HCT116 (cell line): ENCODE data around the gene EEA1. TPM values are rescaled to one million over a fixed set of nuclear protein-coding genes. Genes with fewer than 3 reads are reported as not detected.

ENCODE experiments used
- ATAC-seq: fragments of 200-7000 bp; cut with Tn5 transposase; 2 replicates; pipeline ENCODE4 v1.9.1; 2020; ENCODE audit warnings: mild to moderate bottlenecking, moderate library complexity
- BruUV-seq: library from RNA; stranded (reverse); fragments of 400-500 nt; replicated peaks from 2 replicates; lab custom pipeline; 2021; lab: Mats Ljungman, UMichigan
- CTCF ChIA-PET: fragments of 300-600 bp; sonication (Branson Sonifier 250); formaldehyde crosslinking; loops from one replicate; lab custom pipeline; 2021; ENCODE audit warnings: antibody characterized with exemption; lab: Charles Lee
- POLR2A ChIA-PET: fragments of 300-600, 350-600 bp; sonication (Branson Sonifier 250); formaldehyde crosslinking; loops from one replicate; lab custom pipeline; 2021; ENCODE audit warnings: antibody characterized with exemption; lab: Charles Lee
- RAD21 ChIA-PET, 2 experiments: fragments of 300-600 bp; sonication (Branson Sonifier 250); formaldehyde crosslinking; loops; one replicate each; lab custom pipeline; 2023; ENCODE audit warnings: low total read pairs in 2 of 2; ENCODE audit not compliant: uncharacterized antibody in 2 of 2, unreplicated experiment in 2 of 2, low non-redundant PET in 1 of 2; lab: Charles Lee
- DNase-seq: peaks from one replicate; pipeline ENCODE4 v3.0.0-alpha.2; 2010; ENCODE audit warnings: low read depth, low spot score
- H2AFZ ChIP-seq: fragments of 200-600 bp; shearing (Covaris generic), sonication (generic); 2 replicates; pipeline ENCODE4 v1.6.1; 2017; ENCODE audit warnings: low read depth, mixed run types, mixed read lengths, antibody characterized with exemption, low read length; ENCODE audit not compliant: poor library complexity, severe bottlenecking
- H3K27ac ChIP-seq: 2 replicates; pipeline ENCODE4 v1.5.1; 2012; ENCODE audit warnings: low read depth, low read length
- H3K27me3 ChIP-seq: fragments of 200-600 bp; sonication (generic); 2 replicates; pipeline ENCODE4 v1.6.1; 2016; ENCODE audit warnings: mixed run types, low read length, mixed read lengths; ENCODE audit not compliant: insufficient read depth
- H3K36me3 ChIP-seq, 2 experiments: fragments of 200-500 bp in 1 of 2; fragments of 200-600 bp in 1 of 2; sonication (Bioruptor generic) in 1 of 2; sonication (generic) in 1 of 2; 2 replicates each; pipeline versions ENCODE4 v1.5.1 to v1.6.1; 2014 to 2016; ENCODE audit warnings: low read length in 2 of 2, inconsistent platforms in 1 of 2, mixed read lengths in 1 of 2, mixed run types in 1 of 2; ENCODE audit not compliant: insufficient read depth in 2 of 2, control insufficient read depth in 1 of 2
- H3K4me1 ChIP-seq, 2 experiments: fragments of 200-600 bp in 1 of 2; sonication (generic) in 1 of 2; 2 replicates each; pipeline versions ENCODE4 v1.5.1 to v1.6.1; 2012 to 2017; ENCODE audit warnings: low read length in 2 of 2, inconsistent platforms in 1 of 2, mild to moderate bottlenecking in 1 of 2, mixed read lengths in 1 of 2, mixed run types in 1 of 2, moderate library complexity in 1 of 2; ENCODE audit not compliant: insufficient read depth in 2 of 2, control insufficient read depth in 1 of 2
- H3K4me2 ChIP-seq: fragments of 200-600 bp; sonication (generic); 2 replicates; pipeline ENCODE4 v1.6.1; 2017; ENCODE audit warnings: mixed run types, low read length, mixed read lengths
- H3K4me3 ChIP-seq, 2 experiments: fragments of 200-600 bp in 1 of 2; sonication (generic) in 1 of 2; replicated peaks in 1 of 2; 2 replicates each; pipeline ENCODE4 v1.5.1; 2011 to 2016; ENCODE audit warnings: low read length in 2 of 2, control low read depth in 1 of 2, low read depth in 1 of 2, mild to moderate bottlenecking in 1 of 2, mixed read lengths in 1 of 2, mixed run types in 1 of 2
- H3K79me2 ChIP-seq: fragments of 200-600 bp; sonication (generic); 2 replicates; pipeline ENCODE4 v1.6.1; 2017; ENCODE audit warnings: mild to moderate bottlenecking, mixed run types, low read length, moderate library complexity, mixed read lengths; ENCODE audit not compliant: insufficient read depth
- H3K9ac ChIP-seq: fragments of 200-600 bp; sonication (generic); 2 replicates; pipeline ENCODE4 v1.6.1; 2016; ENCODE audit warnings: low read length, mixed read lengths
- H3K9me2 ChIP-seq: fragments of 200-600 bp; sonication (generic), shearing (Covaris generic); 2 replicates; pipeline ENCODE4 v1.6.1; 2017; ENCODE audit warnings: mixed run types, mild to moderate bottlenecking, moderate library complexity; ENCODE audit not compliant: insufficient read depth
- H3K9me3 ChIP-seq, 2 experiments: fragments of 200-500 bp in 1 of 2; fragments of 200-600 bp in 1 of 2; sonication (Bioruptor generic) in 1 of 2; sonication (generic) in 1 of 2; 2 replicates each; pipeline ENCODE4 v1.6.1; 2014 to 2017; ENCODE audit warnings: low read length in 2 of 2, mixed read lengths in 2 of 2, inconsistent platforms in 1 of 2, low read depth in 1 of 2, mild to moderate bottlenecking in 1 of 2, mixed run types in 1 of 2, moderate library complexity in 1 of 2; ENCODE audit not compliant: control insufficient read depth in 1 of 2, insufficient read depth in 1 of 2
- H4K20me1 ChIP-seq: fragments of 200-600 bp; sonication (generic), shearing (Covaris generic); 2 replicates; pipeline ENCODE4 v1.6.1; 2017; ENCODE audit warnings: mixed run types, mild to moderate bottlenecking, moderate library complexity; ENCODE audit not compliant: insufficient read depth
- CBX3 ChIP-seq: IDR thresholded peaks from 2 replicates; pipeline ENCODE4 v1.6.1; 2012; ENCODE audit warnings: low read depth
- CEBPB ChIP-seq: IDR thresholded peaks from 2 replicates; pipeline ENCODE4 v1.6.1; 2012; ENCODE audit warnings: low read depth
- EGR1 ChIP-seq: IDR thresholded peaks from 2 replicates; pipeline ENCODE4 v1.6.1; 2012; ENCODE audit warnings: low read depth
- EZH2 ChIP-seq: fragments of 200-600 bp; sonication (generic); IDR thresholded peaks from 2 replicates; pipeline ENCODE4 v1.6.1; 2017; ENCODE audit warnings: antibody characterized with exemption, mixed run types
- EZH2phosphoT487 ChIP-seq: fragments of 200-600 bp; IDR thresholded peaks from 2 replicates; pipeline ENCODE4 v1.6.1; 2018; ENCODE audit warnings: antibody characterized with exemption, borderline replicate concordance
- FOSL1 ChIP-seq: IDR thresholded peaks from 2 replicates; pipeline ENCODE4 v1.6.1; 2012; ENCODE audit warnings: low read depth
- JUND ChIP-seq: IDR thresholded peaks from 2 replicates; pipeline ENCODE4 v1.6.1; 2012
- POLR2A ChIP-seq: IDR thresholded peaks from 2 replicates; pipeline ENCODE4 v1.7.0; 2011; ENCODE audit warnings: borderline replicate concordance; ENCODE audit not compliant: insufficient read depth, insufficient read length; ENCODE audit errors: extremely low read depth
- RAD21 ChIP-seq: IDR thresholded peaks from 2 replicates; pipeline ENCODE4 v1.6.1; 2012; ENCODE audit warnings: low read depth, mild to moderate bottlenecking
- SIN3A ChIP-seq: IDR thresholded peaks from 2 replicates; pipeline ENCODE4 v1.6.1; 2012; ENCODE audit warnings: low read depth
- SRF ChIP-seq: IDR thresholded peaks from 2 replicates; pipeline ENCODE4 v1.6.1; 2012; ENCODE audit warnings: low read depth
- TCF7L2 ChIP-seq: IDR thresholded peaks from 2 replicates; pipeline ENCODE4 v1.7.0; 2011; ENCODE audit warnings: borderline replicate concordance, inconsistent platforms; ENCODE audit not compliant: insufficient read depth, insufficient read length; ENCODE audit errors: extremely low read depth
- ZFX ChIP-seq: fragments of 450-650 bp; IDR thresholded peaks from 2 replicates; pipeline ENCODE4 v1.6.1; 2017
- ZNF274 ChIP-seq: fragments of 200-500 bp; sonication (Bioruptor generic); IDR thresholded peaks from 2 replicates; pipeline ENCODE4 v1.6.1; 2014; ENCODE audit warnings: mild to moderate bottlenecking, low read depth, low read length, inconsistent platforms
- intact Hi-C: fragments of 100-400 bp; cut with micrococcal nuclease; formaldehyde crosslinking; loops from 2 replicates; pipeline ENCODE4 v1.10.0; 2022
- total RNA-seq: library from RNA; stranded (reverse); gene quantifications from one replicate; pipeline ENCODE4 v1.2.1, GENCODE V29; 2021; ENCODE audit not compliant: unreplicated experiment
- TF ChIP-seq, protein P1 (sequence below), 3 experiments: fragments of 200-600 bp in 1 of 3; sonication (generic) in 1 of 3; IDR thresholded peaks in 2 of 3; conservative IDR thresholded peaks in 1 of 3; 2 replicates each; pipeline ENCODE4 v1.5.1; 2012 to 2017; ENCODE audit warnings: low read depth in 2 of 3, low read length in 2 of 3, antibody characterized with exemption in 1 of 3, borderline replicate concordance in 1 of 3, control low read depth in 1 of 3, mild to moderate bottlenecking in 1 of 3, mixed read lengths in 1 of 3, mixed run types in 1 of 3, moderate library complexity in 1 of 3; ENCODE audit not compliant: insufficient read depth in 1 of 3
- TF ChIP-seq, protein P2 (sequence below): IDR thresholded peaks from 2 replicates; pipeline ENCODE4 v1.6.1; 2012
- TF ChIP-seq, protein P3 (sequence below): IDR thresholded peaks from 2 replicates; pipeline ENCODE4 v1.6.1; 2011; ENCODE audit warnings: mild to moderate bottlenecking, low read length, moderate library complexity; ENCODE audit not compliant: insufficient replicate concordance; ENCODE audit errors: extremely low read depth

Gene EEA1
- total RNA-seq, 1 experiment from 2014 or later = 13.8 TPM

GRCh38 chr12:92765871-92766270, 163.2 kb downstream of the EEA1 start:
- ATAC-seq (no peak), DNase-seq (no peak)
- CTCF ChIA-PET = no interaction called here
- Histone ChIP-seq H3K9me3 (no peaks in the 10 kb centered on the region), H3K9ac (no peak overlapping the region), H3K4me1 (no peaks in the 10 kb centered on the region), H2AFZ (no peak overlapping the region), H3K79me2 (no peaks in the 10 kb centered on the region), H3K9me2 (no peaks in the 10 kb centered on the region), H4K20me1 (no peaks in the 10 kb centered on the region), H3K4me3 (no peak overlapping the region), H3K36me3 (no peaks in the 10 kb centered on the region)
- RAD21 ChIA-PET = no interaction called here
- no TSS peak for BruUV-seq
- POLR2A ChIA-PET = no interaction called here
- intact Hi-C loops = no loop called here
- no peak for TF ChIP-seq EZH2
- no peak for TF ChIP-seq RAD21
- TF ChIP-seq EGR1 = no peak
- TF ChIP-seq, protein P1, sequence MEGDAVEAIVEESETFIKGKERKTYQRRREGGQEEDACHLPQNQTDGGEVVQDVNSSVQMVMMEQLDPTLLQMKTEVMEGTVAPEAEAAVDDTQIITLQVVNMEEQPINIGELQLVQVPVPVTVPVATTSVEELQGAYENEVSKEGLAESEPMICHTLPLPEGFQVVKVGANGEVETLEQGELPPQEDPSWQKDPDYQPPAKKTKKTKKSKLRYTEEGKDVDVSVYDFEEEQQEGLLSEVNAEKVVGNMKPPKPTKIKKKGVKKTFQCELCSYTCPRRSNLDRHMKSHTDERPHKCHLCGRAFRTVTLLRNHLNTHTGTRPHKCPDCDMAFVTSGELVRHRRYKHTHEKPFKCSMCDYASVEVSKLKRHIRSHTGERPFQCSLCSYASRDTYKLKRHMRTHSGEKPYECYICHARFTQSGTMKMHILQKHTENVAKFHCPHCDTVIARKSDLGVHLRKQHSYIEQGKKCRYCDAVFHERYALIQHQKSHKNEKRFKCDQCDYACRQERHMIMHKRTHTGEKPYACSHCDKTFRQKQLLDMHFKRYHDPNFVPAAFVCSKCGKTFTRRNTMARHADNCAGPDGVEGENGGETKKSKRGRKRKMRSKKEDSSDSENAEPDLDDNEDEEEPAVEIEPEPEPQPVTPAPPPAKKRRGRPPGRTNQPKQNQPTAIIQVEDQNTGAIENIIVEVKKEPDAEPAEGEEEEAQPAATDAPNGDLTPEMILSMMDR (IDR thresholded peaks at IDR 0.05 in 2 of 3, conservative IDR thresholded peaks at IDR 0.05 in 1 of 3; ENCODE audit: borderline replicate concordance in 1 of 3, insufficient read depth in 1 of 3, low read depth in 2 of 3, low read length in 2 of 3) = no peak
- TF ChIP-seq SRF = no peak
- TF ChIP-seq, all 23 proteins: peak for 0
- no peak overlapping the region for H3K4me2 ChIP-seq
- H3K27me3 ChIP-seq = no peaks in the 10 kb centered on the region
- H3K27ac ChIP-seq = no peak overlapping the region

- Histone ChIP-seq H3K9ac (no peak overlapping the region), H3K27ac (no peak overlapping the region), H4K20me1 (no peaks in the 10 kb centered on the region), H3K4me3 (no peak overlapping the region), H3K4me1 (peaks cover 0 to 5% of the 10 kb centered on the region in 2 experiments; a peak in 2 of 4 replicates), H3K9me2 (no peaks in the 10 kb centered on the region), H3K4me2 (no peak overlapping the region), H3K27me3 (no peaks in the 10 kb centered on the region), H2AFZ (no peak overlapping the region), H3K9me3 (no peaks in the 10 kb centered on the region), H3K79me2 (no peaks in the 10 kb centered on the region), H3K36me3 (no peaks in the 10 kb centered on the region)
- intact Hi-C loops = no loop called here
- ChIA-PET RAD21 (no interaction called here), CTCF (interaction anchor here (1.2 kb wide), 1 partner anchor 21 kb away, joined by 3 read pairs; no protein-coding TSS in a partner anchor), POLR2A (no interaction called here)
- DNase-seq (no peak), ATAC-seq (no peak)
- BruUV-seq = no TSS peak
- TF ChIP-seq POLR2A = no peak
- TF ChIP-seq RAD21 = no peak
- no peak for TF ChIP-seq JUND
- no peak for TF ChIP-seq SRF
- TF ChIP-seq FOSL1 = no peak
- no peak for TF ChIP-seq CBX3
- no peak for TF ChIP-seq CEBPB
- TF ChIP-seq TCF7L2 = no peak
- TF ChIP-seq ZNF274 = no peak
- TF ChIP-seq EZH2phosphoT487 = no peak
- TF ChIP-seq, protein P2, sequence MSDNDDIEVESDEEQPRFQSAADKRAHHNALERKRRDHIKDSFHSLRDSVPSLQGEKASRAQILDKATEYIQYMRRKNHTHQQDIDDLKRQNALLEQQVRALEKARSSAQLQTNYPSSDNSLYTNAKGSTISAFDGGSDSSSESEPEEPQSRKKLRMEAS = no peak
- TF ChIP-seq, protein P3, sequence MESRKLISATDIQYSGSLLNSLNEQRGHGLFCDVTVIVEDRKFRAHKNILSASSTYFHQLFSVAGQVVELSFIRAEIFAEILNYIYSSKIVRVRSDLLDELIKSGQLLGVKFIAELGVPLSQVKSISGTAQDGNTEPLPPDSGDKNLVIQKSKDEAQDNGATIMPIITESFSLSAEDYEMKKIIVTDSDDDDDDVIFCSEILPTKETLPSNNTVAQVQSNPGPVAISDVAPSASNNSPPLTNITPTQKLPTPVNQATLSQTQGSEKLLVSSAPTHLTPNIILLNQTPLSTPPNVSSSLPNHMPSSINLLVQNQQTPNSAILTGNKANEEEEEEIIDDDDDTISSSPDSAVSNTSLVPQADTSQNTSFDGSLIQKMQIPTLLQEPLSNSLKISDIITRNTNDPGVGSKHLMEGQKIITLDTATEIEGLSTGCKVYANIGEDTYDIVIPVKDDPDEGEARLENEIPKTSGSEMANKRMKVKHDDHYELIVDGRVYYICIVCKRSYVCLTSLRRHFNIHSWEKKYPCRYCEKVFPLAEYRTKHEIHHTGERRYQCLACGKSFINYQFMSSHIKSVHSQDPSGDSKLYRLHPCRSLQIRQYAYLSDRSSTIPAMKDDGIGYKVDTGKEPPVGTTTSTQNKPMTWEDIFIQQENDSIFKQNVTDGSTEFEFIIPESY = no peak
- no peak for TF ChIP-seq ZFX
- no peak for TF ChIP-seq SIN3A
These were observed 164.3 kb downstream of the EEA1 start for GRCh38 chr12:92764831-92765230.
